GM23338 (cell line): ENCODE data around the gene FAM200C. TPM values are rescaled to one million over a fixed set of nuclear protein-coding genes. Genes with fewer than 3 reads are reported as not detected.

Source experiments
- ATAC-seq: fragments of 200-7000 bp; cut with Tn5 transposase; 3 replicates; pipeline ENCODE4 v1.9.1; 2020
- DNase-seq: peaks from one replicate; pipeline ENCODE4 v3.0.0-alpha.2; 2015; ENCODE audit warnings: low spot score
- H2AFZ ChIP-seq: fragments of 200-600 bp; sonication (generic); 2 replicates; pipeline ENCODE4 v1.8.0; 2016; ENCODE audit warnings: antibody characterized with exemption, mild to moderate bottlenecking, moderate library complexity
- H3F3A ChIP-seq: fragments of 200-600 bp; sonication (generic); replicated peaks from 2 replicates; pipeline ENCODE4 v1.8.0; 2017; ENCODE audit warnings: antibody characterized with exemption, mixed run types, low read depth
- H3K27ac ChIP-seq: fragments of 200-600 bp; sonication (generic); 2 replicates; pipeline ENCODE4 v1.6.1; 2016; ENCODE audit warnings: low read depth
- H3K27me3 ChIP-seq: fragments of 200-600 bp; sonication (generic); 2 replicates; pipeline ENCODE4 v1.8.0; 2016; ENCODE audit warnings: mild to moderate bottlenecking, mixed run types, moderate library complexity; ENCODE audit not compliant: insufficient read depth
- H3K36me3 ChIP-seq: fragments of 200-600 bp; sonication (generic); 2 replicates; pipeline ENCODE4 v1.8.0; 2016; ENCODE audit warnings: mild to moderate bottlenecking; ENCODE audit not compliant: insufficient read depth
- H3K4me1 ChIP-seq: fragments of 200-600 bp; sonication (generic); 2 replicates; pipeline ENCODE4 v1.8.0; 2016; ENCODE audit warnings: mild to moderate bottlenecking, moderate library complexity; ENCODE audit not compliant: insufficient read depth
- H3K4me2 ChIP-seq: fragments of 200-600 bp; sonication (generic); 2 replicates; pipeline ENCODE4 v1.7.1; 2017; ENCODE audit warnings: mixed run types
- H3K4me3 ChIP-seq: fragments of 200-600 bp; sonication (generic); 2 replicates; pipeline ENCODE4 v1.6.1; 2016; ENCODE audit warnings: mixed run types
- H3K79me2 ChIP-seq: fragments of 200-600 bp; sonication (generic); replicated peaks from 2 replicates; pipeline ENCODE4 v1.8.0; 2017; ENCODE audit warnings: mild to moderate bottlenecking; ENCODE audit not compliant: insufficient read depth
- H3K9me2 ChIP-seq: fragments of 200-600 bp; sonication (generic); 2 replicates; pipeline ENCODE4 v1.8.0; 2017; ENCODE audit not compliant: insufficient read depth
- H4K20me1 ChIP-seq: fragments of 200-600 bp; sonication (generic); replicated peaks from 2 replicates; pipeline ENCODE4 v1.8.0; 2017; ENCODE audit warnings: mild to moderate bottlenecking; ENCODE audit not compliant: insufficient read depth
- H3K27ac Mint-ChIP-seq: 2 replicates; pipeline ENCODE4 v1.8.0; 2020; ENCODE audit warnings: inconsistent platforms, mild to moderate bottlenecking, moderate library complexity, mixed read lengths
- H3K27me3 Mint-ChIP-seq: 3 replicates; pipeline ENCODE4 v1.8.0; 2022; ENCODE audit warnings: low read depth, mild to moderate bottlenecking, moderate library complexity, mixed read lengths, inconsistent platforms; ENCODE audit not compliant: insufficient read depth, poor library complexity
- H3K36me3 Mint-ChIP-seq: 3 replicates; pipeline ENCODE4 v1.8.0; 2021; ENCODE audit warnings: low read depth, mild to moderate bottlenecking, inconsistent platforms, moderate library complexity, mixed read lengths
- H3K4me1 Mint-ChIP-seq: 3 replicates; pipeline ENCODE4 v1.8.0; 2020; ENCODE audit warnings: mild to moderate bottlenecking, inconsistent platforms, mixed read lengths
- H3K4me3 Mint-ChIP-seq: 3 replicates; pipeline ENCODE4 v1.8.0; 2021; ENCODE audit warnings: moderate library complexity, mild to moderate bottlenecking, inconsistent platforms, mixed read lengths
- H3K9me3 Mint-ChIP-seq: 3 replicates; pipeline ENCODE4 v1.8.0; 2020; ENCODE audit warnings: moderate library complexity, mild to moderate bottlenecking, inconsistent platforms, mixed read lengths
- CREB1 ChIP-seq: fragments of 250-450 bp; sonication (Bioruptor Pico); IDR thresholded peaks from 2 replicates; pipeline ENCODE4 v1.5.0; 2020; ENCODE audit warnings: low read depth, mild to moderate bottlenecking, moderate library complexity
- EZH2phosphoT487 ChIP-seq: fragments of 200-600 bp; sonication (generic); IDR thresholded peaks from one replicate; pipeline ENCODE4 v1.8.1; 2018; ENCODE audit warnings: antibody characterized with exemption; ENCODE audit not compliant: unreplicated experiment
- JUNB ChIP-seq: IDR thresholded peaks from one replicate; pipeline ENCODE4 v1.6.1; 2016; ENCODE audit warnings: antibody characterized with exemption; ENCODE audit not compliant: unreplicated experiment
- POLR2AphosphoS5 ChIP-seq: IDR thresholded peaks from 2 replicates; pipeline ENCODE4 v1.6.1; 2016; ENCODE audit warnings: antibody characterized with exemption, low read depth
- STAT1 ChIP-seq: IDR thresholded peaks from one replicate; pipeline ENCODE4 v1.6.1; 2016; ENCODE audit warnings: antibody characterized with exemption; ENCODE audit not compliant: unreplicated experiment
- ZNF114 ChIP-seq: fragments of 250-450 bp; sonication (Bioruptor Pico); IDR thresholded peaks from 2 replicates; pipeline ENCODE4 v1.5.0; 2020; ENCODE audit warnings: mild to moderate bottlenecking, moderate library complexity
- ZNF331 ChIP-seq: fragments of 250-450 bp; sonication (Bioruptor Pico); IDR thresholded peaks from 2 replicates; pipeline ENCODE4 v1.5.0; 2020; ENCODE audit warnings: low read depth, mild to moderate bottlenecking, moderate library complexity
- ZNF462 ChIP-seq: fragments of 250-450 bp; sonication (Bioruptor Pico); IDR thresholded peaks from 2 replicates; pipeline ENCODE4 v1.5.0; 2020; ENCODE audit warnings: mild to moderate bottlenecking, moderate library complexity
- polyA plus RNA-seq: library from polyadenylated mRNA; unstranded; fragments of >200 nt; fragmentation: Nextera tagmentation; extraction: Ambion mirVana; gene quantifications from 2 replicates; pipeline ENCODE4 v1.2.1, GENCODE V29; 2016
- total RNA-seq: library from RNA; depleted of rRNA; stranded (reverse); fragments of >200 nt; shearing (Covaris generic); gene quantifications from 2 replicates; pipeline ENCODE4 v1.2.3, GENCODE V29; 2014
- TF ChIP-seq, protein P1 (sequence below): IDR thresholded peaks from one replicate; pipeline ENCODE4 v1.6.1; 2018; ENCODE audit warnings: antibody characterized with exemption; ENCODE audit not compliant: unreplicated experiment
- TF ChIP-seq, protein P2 (sequence below), 2 experiments: fragments of 200-600 bp in 1 of 2; sonication (generic) in 1 of 2; conservative IDR thresholded peaks; 2 replicates each; pipeline versions ENCODE4 v1.5.1 to v1.6.1; 2016 to 2017; ENCODE audit warnings: antibody characterized with exemption in 2 of 2, low read depth in 2 of 2, mild to moderate bottlenecking in 2 of 2, moderate library complexity in 1 of 2

Gene FAM200C
- total and polyA plus RNA-seq, 2 experiments from 2014 or later: 4.6 to 6.9 TPM

GRCh38 chr5:160360310-160360709 lies 39.5 kb downstream of the FAM200C start (continued):
- TF ChIP-seq POLR2AphosphoS5: no peak
- TF ChIP-seq, protein P1, sequence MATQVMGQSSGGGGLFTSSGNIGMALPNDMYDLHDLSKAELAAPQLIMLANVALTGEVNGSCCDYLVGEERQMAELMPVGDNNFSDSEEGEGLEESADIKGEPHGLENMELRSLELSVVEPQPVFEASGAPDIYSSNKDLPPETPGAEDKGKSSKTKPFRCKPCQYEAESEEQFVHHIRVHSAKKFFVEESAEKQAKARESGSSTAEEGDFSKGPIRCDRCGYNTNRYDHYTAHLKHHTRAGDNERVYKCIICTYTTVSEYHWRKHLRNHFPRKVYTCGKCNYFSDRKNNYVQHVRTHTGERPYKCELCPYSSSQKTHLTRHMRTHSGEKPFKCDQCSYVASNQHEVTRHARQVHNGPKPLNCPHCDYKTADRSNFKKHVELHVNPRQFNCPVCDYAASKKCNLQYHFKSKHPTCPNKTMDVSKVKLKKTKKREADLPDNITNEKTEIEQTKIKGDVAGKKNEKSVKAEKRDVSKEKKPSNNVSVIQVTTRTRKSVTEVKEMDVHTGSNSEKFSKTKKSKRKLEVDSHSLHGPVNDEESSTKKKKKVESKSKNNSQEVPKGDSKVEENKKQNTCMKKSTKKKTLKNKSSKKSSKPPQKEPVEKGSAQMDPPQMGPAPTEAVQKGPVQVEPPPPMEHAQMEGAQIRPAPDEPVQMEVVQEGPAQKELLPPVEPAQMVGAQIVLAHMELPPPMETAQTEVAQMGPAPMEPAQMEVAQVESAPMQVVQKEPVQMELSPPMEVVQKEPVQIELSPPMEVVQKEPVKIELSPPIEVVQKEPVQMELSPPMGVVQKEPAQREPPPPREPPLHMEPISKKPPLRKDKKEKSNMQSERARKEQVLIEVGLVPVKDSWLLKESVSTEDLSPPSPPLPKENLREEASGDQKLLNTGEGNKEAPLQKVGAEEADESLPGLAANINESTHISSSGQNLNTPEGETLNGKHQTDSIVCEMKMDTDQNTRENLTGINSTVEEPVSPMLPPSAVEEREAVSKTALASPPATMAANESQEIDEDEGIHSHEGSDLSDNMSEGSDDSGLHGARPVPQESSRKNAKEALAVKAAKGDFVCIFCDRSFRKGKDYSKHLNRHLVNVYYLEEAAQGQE: no peak
- no peak for TF ChIP-seq JUNB
- no peak for TF ChIP-seq ZNF331 (CRISPR knock-in tag)
- no peak for TF ChIP-seq STAT1
- no peak for TF ChIP-seq CREB1 (CRISPR knock-in tag)
- TF ChIP-seq, protein P2, sequence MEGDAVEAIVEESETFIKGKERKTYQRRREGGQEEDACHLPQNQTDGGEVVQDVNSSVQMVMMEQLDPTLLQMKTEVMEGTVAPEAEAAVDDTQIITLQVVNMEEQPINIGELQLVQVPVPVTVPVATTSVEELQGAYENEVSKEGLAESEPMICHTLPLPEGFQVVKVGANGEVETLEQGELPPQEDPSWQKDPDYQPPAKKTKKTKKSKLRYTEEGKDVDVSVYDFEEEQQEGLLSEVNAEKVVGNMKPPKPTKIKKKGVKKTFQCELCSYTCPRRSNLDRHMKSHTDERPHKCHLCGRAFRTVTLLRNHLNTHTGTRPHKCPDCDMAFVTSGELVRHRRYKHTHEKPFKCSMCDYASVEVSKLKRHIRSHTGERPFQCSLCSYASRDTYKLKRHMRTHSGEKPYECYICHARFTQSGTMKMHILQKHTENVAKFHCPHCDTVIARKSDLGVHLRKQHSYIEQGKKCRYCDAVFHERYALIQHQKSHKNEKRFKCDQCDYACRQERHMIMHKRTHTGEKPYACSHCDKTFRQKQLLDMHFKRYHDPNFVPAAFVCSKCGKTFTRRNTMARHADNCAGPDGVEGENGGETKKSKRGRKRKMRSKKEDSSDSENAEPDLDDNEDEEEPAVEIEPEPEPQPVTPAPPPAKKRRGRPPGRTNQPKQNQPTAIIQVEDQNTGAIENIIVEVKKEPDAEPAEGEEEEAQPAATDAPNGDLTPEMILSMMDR (conservative IDR thresholded peaks at IDR 0.05; ENCODE audit: low read depth in 2 of 2): no peak
- no peak for TF ChIP-seq EZH2phosphoT487
- no peak for TF ChIP-seq ZNF114 (CRISPR knock-in tag)

GRCh38 chr5:160359816-160360215 lies 40.0 kb downstream of the FAM200C start:
- peaks cover 21% of the 10 kb centered on the region for H3K4me1 Mint-ChIP-seq
- 0 out of 2 replicates have a peak overlapping the region, but pooled peaks have one; percentile 13 for H3K4me2 ChIP-seq
- H3K27me3 Mint-ChIP-seq: peaks cover 6% of the 10 kb centered on the region
- H3K36me3 ChIP-seq: no peaks in the 10 kb centered on the region
- H3K27ac ChIP-seq: no peak overlapping the region
- H3F3A ChIP-seq: no peaks in the 10 kb centered on the region
- no peaks in the 10 kb centered on the region for H3K9me2 ChIP-seq
- no peak overlapping the region for H3K4me3 ChIP-seq
- H4K20me1 ChIP-seq: no peaks in the 10 kb centered on the region
- H3K79me2 ChIP-seq: no peaks in the 10 kb centered on the region
- peak overlapping the region; percentile 88 for H2AFZ ChIP-seq
- no peak overlapping the region for H3K27ac Mint-ChIP-seq
- H3K9me3 Mint-ChIP-seq: no peaks in the 10 kb centered on the region
- no peak overlapping the region for H3K4me3 Mint-ChIP-seq
- H3K36me3 Mint-ChIP-seq: no peaks in the 10 kb centered on the region; the same call in 2 of the 3 replicates
- peak; percentile 34 for DNase-seq
- no peaks in the 10 kb centered on the region for H3K27me3 ChIP-seq
- peaks cover 9% of the 10 kb centered on the region; the same call in 1 of the 2 replicates for H3K4me1 ChIP-seq
- peak; percentile 57 for ATAC-seq
- TF ChIP-seq JUNB (no peak), ZNF462 (CRISPR knock-in tag) (no peak)
- TF ChIP-seq, protein P2 (conservative IDR thresholded peaks at IDR 0.05; ENCODE audit: low read depth in 2 of 2): no peak
